HG03439 (cell line): Measurements from ENCODE around the gene TARDBP.
"Not testable (repeated sequence)": the region's sequence is repeated elsewhere in the genome, so short reads cannot be mapped to it uniquely, and the experiment has no call there.

Experiments
- ATAC-seq: cut with Tn5 transposase; IDR thresholded peaks from one replicate; pipeline ENCODE4 v1.9.1; 2021; ENCODE audit warnings: mild to moderate bottlenecking, moderate library complexity; ENCODE audit not compliant: unreplicated experiment

Gene TARDBP

GRCh38 chr1:10992004-10992403 is 20.4 kb upstream of the TARDBP start:
- ATAC-seq = not testable (repeated sequence)

- ATAC-seq = no peak
Observed at GRCh38 chr1:10992864-10993263, 19.6 kb upstream of the TARDBP start.

- no peak for ATAC-seq
Observed at GRCh38 chr1:10996100-10996499, 16.4 kb upstream of the TARDBP start.

GRCh38 chr1:11000526-11000925 is 11.9 kb upstream of the TARDBP start:
- no peak for ATAC-seq

- ATAC-seq = no peak
Observed at GRCh38 chr1:11013160-11013531, 692 bp downstream of the TARDBP start.

GRCh38 chr1:11019358-11019757 is 6.9 kb downstream of the TARDBP start:
- not testable (repeated sequence) for ATAC-seq

GRCh38 chr1:11019971-11020370 is 7.5 kb downstream of the TARDBP start:
- ATAC-seq = no peak

- ATAC-seq = no peak
Observed at GRCh38 chr1:11023201-11023600, 10.7 kb downstream of the TARDBP start.

- no peak for ATAC-seq
Observed at GRCh38 chr1:11024154-11024873, 11.9 kb downstream of the TARDBP start.

- no peak for ATAC-seq
Observed at GRCh38 chr1:11024874-11025203, 12.4 kb downstream of the TARDBP start.

- no peak for ATAC-seq
Observed at GRCh38 chr1:11025618-11026017, 13.2 kb downstream of the TARDBP start.

GRCh38 chr1:11026052-11026451 is 13.6 kb downstream of the TARDBP start:
- ATAC-seq = no peak

- ATAC-seq = no peak
Observed at GRCh38 chr1:11026903-11027302, 14.4 kb downstream of the TARDBP start.

GRCh38 chr1:11027316-11027715 is 14.9 kb downstream of the TARDBP start:
- ATAC-seq = no peak

- ATAC-seq = no peak
Observed at GRCh38 chr1:11028018-11028417, 15.6 kb downstream of the TARDBP start.

- ATAC-seq = no peak
Observed at GRCh38 chr1:11030865-11031264, 18.4 kb downstream of the TARDBP start.

GRCh38 chr1:11031624-11032262 is 19.3 kb downstream of the TARDBP start:
- ATAC-seq = no peak

GRCh38 chr1:11037019-11037739 is 24.7 kb downstream of the TARDBP start:
- not testable (repeated sequence) for ATAC-seq

- no peak for ATAC-seq
Observed at GRCh38 chr1:11037740-11038182, 25.3 kb downstream of the TARDBP start.

GRCh38 chr1:11039351-11040104 is 27.1 kb downstream of the TARDBP start:
- no peak for ATAC-seq

GRCh38 chr1:11040105-11040429 is 27.6 kb downstream of the TARDBP start:
- ATAC-seq = not testable (repeated sequence)
